ENCODE results near the gene DLG5. TPM values are rescaled to one million over a fixed set of nuclear protein-coding genes. Genes with fewer than 3 reads are reported as not detected.

The DLG5 gene
- total and polyA plus RNA-seq, 9 of the 15 experiments (the other 6 are each of a cell fraction or from before 2014, with no cell fraction given): 1.4 to 26.8 (median 11.2) TPM

DNA sequence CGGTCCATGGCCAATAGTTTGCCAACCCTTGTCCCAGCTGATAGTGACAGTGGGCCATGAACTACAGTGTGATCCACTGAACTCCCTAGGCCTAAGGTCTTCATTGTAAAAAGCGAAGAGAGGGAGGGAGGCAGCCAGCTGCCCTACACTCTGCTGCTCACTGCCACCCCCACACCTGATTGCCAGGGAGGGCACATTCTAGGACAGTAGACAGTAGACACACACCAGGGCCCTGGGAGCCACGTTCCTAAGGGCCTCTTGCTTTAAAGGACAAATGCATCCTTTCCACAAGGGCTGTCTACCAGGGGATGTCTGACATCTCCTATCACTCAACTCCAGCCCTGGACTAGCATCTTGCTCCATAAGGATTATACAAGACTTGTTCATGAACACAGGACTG, 122.2 kb downstream of the DLG5 start (continued):
- TF ChIP-seq RBM15 (IDR thresholded peaks at IDR 0.05; ENCODE audit: insufficient read depth, low read length) (no peak), KLF6 (CRISPR knock-in tag; IDR thresholded peaks at IDR 0.05; ENCODE audit: borderline replicate concordance) (no peak), SMARCC2 (IDR thresholded peaks at IDR 0.05; ENCODE audit: low read depth) (no peak)

DNA sequence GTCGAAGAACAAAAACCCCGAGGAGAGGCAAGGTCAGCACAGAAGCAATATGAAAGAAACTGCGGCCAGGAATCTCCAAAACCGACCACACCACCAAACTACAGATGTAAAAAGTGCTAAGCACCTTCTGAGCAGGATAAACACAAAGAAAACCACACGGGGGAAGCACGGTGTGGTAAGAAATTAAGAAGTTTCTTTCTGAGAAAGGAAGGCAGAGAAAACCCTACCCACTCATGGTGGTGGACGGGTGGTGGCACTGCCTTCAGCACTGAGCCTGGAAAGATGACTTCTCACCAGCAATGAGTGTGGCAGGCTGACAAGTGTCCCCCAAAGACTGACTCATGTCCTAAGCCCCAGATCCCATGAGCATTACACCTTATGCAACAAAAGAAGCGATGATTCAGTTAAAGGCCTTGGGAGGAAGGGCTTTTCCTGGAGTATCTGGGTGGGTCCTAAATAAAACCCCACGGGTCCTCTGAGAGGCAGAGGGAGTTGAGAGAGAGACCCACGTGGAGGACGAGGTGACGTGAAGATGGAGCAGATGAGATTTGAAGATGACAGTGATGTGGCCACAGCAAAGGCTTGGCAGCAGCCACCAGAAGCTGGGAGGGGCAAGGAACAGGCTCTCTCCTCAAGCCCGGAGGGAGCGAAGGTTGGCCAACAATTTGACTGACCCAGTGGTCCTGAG, 124.9 kb downstream of the DLG5 start:
- intact Hi-C loops (cut with micrococcal nuclease): no loop called here
- H3K36me3 ChIP-seq (ENCODE audit: control insufficient read depth, insufficient read depth, low read length): peaks cover 72% of the 10 kb centered on the region; the same call in 2 of the 3 replicates

More for the DNA sequence above, 124.9 kb downstream of the DLG5 start:
- TF ChIP-seq, protein P1, sequence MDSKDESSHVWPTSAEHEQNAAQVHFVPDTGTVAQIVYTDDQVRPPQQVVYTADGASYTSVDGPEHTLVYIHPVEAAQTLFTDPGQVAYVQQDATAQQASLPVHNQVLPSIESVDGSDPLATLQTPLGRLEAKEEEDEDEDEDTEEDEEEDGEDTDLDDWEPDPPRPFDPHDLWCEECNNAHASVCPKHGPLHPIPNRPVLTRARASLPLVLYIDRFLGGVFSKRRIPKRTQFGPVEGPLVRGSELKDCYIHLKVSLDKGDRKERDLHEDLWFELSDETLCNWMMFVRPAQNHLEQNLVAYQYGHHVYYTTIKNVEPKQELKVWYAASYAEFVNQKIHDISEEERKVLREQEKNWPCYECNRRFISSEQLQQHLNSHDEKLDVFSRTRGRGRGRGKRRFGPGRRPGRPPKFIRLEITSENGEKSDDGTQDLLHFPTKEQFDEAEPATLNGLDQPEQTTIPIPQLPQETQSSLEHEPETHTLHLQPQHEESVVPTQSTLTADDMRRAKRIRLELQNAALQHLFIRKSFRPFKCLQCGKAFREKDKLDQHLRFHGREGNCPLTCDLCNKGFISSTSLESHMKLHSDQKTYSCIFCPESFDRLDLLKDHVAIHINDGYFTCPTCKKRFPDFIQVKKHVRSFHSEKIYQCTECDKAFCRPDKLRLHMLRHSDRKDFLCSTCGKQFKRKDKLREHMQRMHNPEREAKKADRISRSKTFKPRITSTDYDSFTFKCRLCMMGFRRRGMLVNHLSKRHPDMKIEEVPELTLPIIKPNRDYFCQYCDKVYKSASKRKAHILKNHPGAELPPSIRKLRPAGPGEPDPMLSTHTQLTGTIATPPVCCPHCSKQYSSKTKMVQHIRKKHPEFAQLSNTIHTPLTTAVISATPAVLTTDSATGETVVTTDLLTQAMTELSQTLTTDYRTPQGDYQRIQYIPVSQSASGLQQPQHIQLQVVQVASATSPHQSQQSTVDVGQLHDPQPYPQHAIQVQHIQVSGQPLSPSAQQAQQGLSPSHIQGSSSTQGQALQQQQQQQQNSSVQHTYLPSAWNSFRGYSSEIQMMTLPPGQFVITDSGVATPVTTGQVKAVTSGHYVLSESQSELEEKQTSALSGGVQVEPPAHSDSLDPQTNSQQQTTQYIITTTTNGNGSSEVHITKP (IDR thresholded peaks at IDR 0.05; ENCODE audit: partially characterized antibody): peak; percentile 79
- TF ChIP-seq, protein P2, sequence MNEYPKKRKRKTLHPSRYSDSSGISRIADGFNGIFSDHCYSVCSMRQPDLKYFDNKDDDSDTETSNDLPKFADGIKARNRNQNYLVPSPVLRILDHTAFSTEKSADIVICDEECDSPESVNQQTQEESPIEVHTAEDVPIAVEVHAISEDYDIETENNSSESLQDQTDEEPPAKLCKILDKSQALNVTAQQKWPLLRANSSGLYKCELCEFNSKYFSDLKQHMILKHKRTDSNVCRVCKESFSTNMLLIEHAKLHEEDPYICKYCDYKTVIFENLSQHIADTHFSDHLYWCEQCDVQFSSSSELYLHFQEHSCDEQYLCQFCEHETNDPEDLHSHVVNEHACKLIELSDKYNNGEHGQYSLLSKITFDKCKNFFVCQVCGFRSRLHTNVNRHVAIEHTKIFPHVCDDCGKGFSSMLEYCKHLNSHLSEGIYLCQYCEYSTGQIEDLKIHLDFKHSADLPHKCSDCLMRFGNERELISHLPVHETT (CRISPR knock-in tag; conservative IDR thresholded peaks at IDR 0.05 in 1 of 2, IDR thresholded peaks at IDR 0.05 in 1 of 2): no peak
- TF ChIP-seq, protein P3, sequence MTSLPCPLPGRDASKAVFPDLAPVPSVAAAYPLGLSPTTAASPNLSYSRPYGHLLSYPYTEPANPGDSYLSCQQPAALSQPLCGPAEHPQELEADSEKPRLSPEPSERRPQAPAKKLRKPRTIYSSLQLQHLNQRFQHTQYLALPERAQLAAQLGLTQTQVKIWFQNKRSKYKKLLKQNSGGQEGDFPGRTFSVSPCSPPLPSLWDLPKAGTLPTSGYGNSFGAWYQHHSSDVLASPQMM (CRISPR knock-in tag; IDR thresholded peaks at IDR 0.05): no peak
- TF ChIP-seq RB1 (IDR thresholded peaks at IDR 0.05; ENCODE audit: low read depth) (no peak), ZNF507 (tag; conservative IDR thresholded peaks at IDR 0.05) (no peak)
- DNase-seq (ENCODE audit: extremely low read depth in 1 of 4, low spot score in 3 of 4): no peak
- 54% methylated on average over 14 of the region's 14 CpGs for WGBS (ENCODE audit: insufficient coverage, low coverage, missing lambda C conversion rate)
- H2AFZ ChIP-seq (ENCODE audit: low read depth, low read length): no peak overlapping the region
- in situ Hi-C loops (cut with MboI): no loop called here
- no peak overlapping the region for H3K4me3 ChIP-seq
- FAIRE-seq: no peak
- ATAC-seq: no peak
- ChIA-PET POLR2A (no interaction called here), CTCF (ENCODE audit: low intra/inter-chr PET ratio) (no interaction called here)
- H3K27ac ChIP-seq (ENCODE audit: extremely low read depth, low read depth, low read length): no peak overlapping the region
- no peaks in the 10 kb centered on the region for H3K27me3 ChIP-seq (ENCODE audit: control insufficient read depth in 2 of 2, insufficient read depth in 2 of 2, low read length in 2 of 2)
- no TSS peak for BruUV-seq (replicated peaks)
- H3K79me2 ChIP-seq (ENCODE audit: control insufficient read depth, insufficient read depth, low read length): no peaks in the 10 kb centered on the region
- no peaks in the 10 kb centered on the region for H3K9me3 ChIP-seq (replicated peaks; ENCODE audit: control insufficient read depth, insufficient read depth, low read depth, low read length)
- no peak overlapping the region for H3K9ac ChIP-seq (ENCODE audit: insufficient read depth in 1 of 2, low read depth in 2 of 2, low read length in 2 of 2)
- H3K4me2 ChIP-seq (ENCODE audit: insufficient read depth, low read length): no peak overlapping the region
- H4K20me1 ChIP-seq (replicated peaks; ENCODE audit: control insufficient read depth, insufficient read depth, low read length): peaks cover 9% of the 10 kb centered on the region; the same call in 1 of the 2 replicates
- H3K4me1 ChIP-seq (replicated peaks in 1 of 2; ENCODE audit: control insufficient read depth in 2 of 2, insufficient read depth in 2 of 2, low read length in 2 of 2): no peaks in the 10 kb centered on the region
- no peaks in the 10 kb centered on the region for H3K9me1 ChIP-seq (ENCODE audit: control insufficient read depth, insufficient read depth, low read length)
